GM21825 (cell line): ENCODE data around the gene OR51I2.

ENCODE experiments used
- ATAC-seq: cut with Tn5 transposase; IDR thresholded peaks from one replicate; pipeline ENCODE4 v1.9.1; 2021; ENCODE audit warnings: mild to moderate bottlenecking, moderate library complexity; ENCODE audit not compliant: unreplicated experiment

The OR51I2 gene

DNA sequence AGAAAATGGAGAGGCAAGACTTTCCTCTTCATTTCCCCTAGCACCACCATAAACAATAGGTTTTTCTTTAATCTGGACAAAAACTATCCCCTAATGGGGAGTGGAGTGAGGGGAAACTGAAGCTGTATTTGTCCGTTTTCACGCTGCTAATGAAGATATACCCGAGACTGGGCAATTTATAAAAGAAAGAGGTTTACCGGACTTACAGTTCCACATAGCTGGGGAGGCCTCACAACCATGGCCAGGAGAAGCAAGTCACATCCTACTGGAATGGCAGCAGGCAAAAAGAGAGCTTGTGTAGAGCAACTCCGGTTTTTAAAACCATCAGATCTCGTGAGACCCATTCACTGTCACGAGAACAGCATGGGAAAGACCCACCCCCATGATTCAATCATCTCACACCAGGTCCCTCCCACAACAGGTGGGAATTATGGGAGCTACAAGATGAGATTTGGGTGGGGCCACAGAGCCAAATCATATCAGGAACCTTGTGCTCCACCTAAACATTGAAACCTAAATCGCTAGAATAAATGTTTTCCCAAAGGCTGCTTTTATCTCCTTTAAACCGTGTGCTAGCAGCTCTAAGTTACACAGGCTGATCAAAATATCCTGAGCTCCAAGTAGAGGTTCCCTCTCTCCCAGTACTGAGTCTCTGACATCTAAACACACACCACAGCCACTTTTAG is 56.4 kb downstream of the OR51I2 start:
- no peak for ATAC-seq
